ENCODE data around the gene TEX29.

The TEX29 gene

GRCh38 chr13:111389621-111390521 is 69.4 kb downstream of the TEX29 start:
- no peak for DNase-seq (ENCODE audit: extremely low read depth, insufficient read length)
- Histone ChIP-seq H3K36me3 (ENCODE audit: control insufficient read depth, insufficient read depth, low read length) (no peaks in the 10 kb centered on the region), H3K27me3 (replicated peaks; ENCODE audit: control insufficient read depth, insufficient read depth, low read length) (no peaks in the 10 kb centered on the region; the same call in none of the 2 replicates), H3K4me3 (replicated peaks; ENCODE audit: low read depth, low read length) (no peak overlapping the region)
- no peak for TF ChIP-seq CTCF (IDR thresholded peaks at IDR 0.05; ENCODE audit: insufficient read depth, low read length, poor library complexity, severe bottlenecking)

GRCh38 chr13:111390522-111391270 is 70.3 kb downstream of the TEX29 start:
- DNase-seq (ENCODE audit: extremely low read depth, insufficient read length): no peak
- TF ChIP-seq CTCF (IDR thresholded peaks at IDR 0.05; ENCODE audit: insufficient read depth, low read length, poor library complexity, severe bottlenecking): no peak
- no peaks in the 10 kb centered on the region; the same call in none of the 2 replicates for H3K27me3 ChIP-seq (replicated peaks; ENCODE audit: control insufficient read depth, insufficient read depth, low read length)
- H3K36me3 ChIP-seq (ENCODE audit: control insufficient read depth, insufficient read depth, low read length): no peaks in the 10 kb centered on the region
- no peak overlapping the region for H3K4me3 ChIP-seq (replicated peaks; ENCODE audit: low read depth, low read length)

GRCh38 chr13:111392486-111392885 is 72.0 kb downstream of the TEX29 start:
- Histone ChIP-seq H3K27me3 (replicated peaks; ENCODE audit: control insufficient read depth, insufficient read depth, low read length) (no peaks in the 10 kb centered on the region; the same call in none of the 2 replicates), H3K4me3 (replicated peaks; ENCODE audit: low read depth, low read length) (no peak overlapping the region), H3K36me3 (ENCODE audit: control insufficient read depth, insufficient read depth, low read length) (no peaks in the 10 kb centered on the region)
- no peak for DNase-seq (ENCODE audit: extremely low read depth, insufficient read length)
- no peak for TF ChIP-seq CTCF (IDR thresholded peaks at IDR 0.05; ENCODE audit: insufficient read depth, low read length, poor library complexity, severe bottlenecking)

GRCh38 chr13:111393221-111393790 is 72.9 kb downstream of the TEX29 start:
- Histone ChIP-seq H3K36me3 (ENCODE audit: control insufficient read depth, insufficient read depth, low read length) (no peaks in the 10 kb centered on the region), H3K27me3 (replicated peaks; ENCODE audit: control insufficient read depth, insufficient read depth, low read length) (no peaks in the 10 kb centered on the region; the same call in none of the 2 replicates), H3K4me3 (replicated peaks; ENCODE audit: low read depth, low read length) (no peak overlapping the region)
- no peak for TF ChIP-seq CTCF (IDR thresholded peaks at IDR 0.05; ENCODE audit: insufficient read depth, low read length, poor library complexity, severe bottlenecking)
- no peak for DNase-seq (ENCODE audit: extremely low read depth, insufficient read length)

Data from GM06990 (cell line).